HepG2 (cell line): ENCODE measurements around the gene NLRC4. TPM values are rescaled to one million over a fixed set of nuclear protein-coding genes. Genes with fewer than 3 reads are reported as not detected.

Experiments used
- ATAC-seq: fragments of 200-7000 bp; cut with Tn5 transposase; 3 replicates; pipeline ENCODE4 v1.9.1; 2020; ENCODE audit warnings: mild to moderate bottlenecking, moderate library complexity
- BruUV-seq: library from RNA; stranded (reverse); fragments of 400-500 nt; replicated peaks from 2 replicates; lab custom pipeline; 2021; lab: Mats Ljungman, UMichigan
- CTCF ChIA-PET: fragments of 300-600 bp; formaldehyde crosslinking; extraction: SDS; loops from one replicate; lab custom pipeline; 2021; ENCODE audit warnings: low total read pairs, inconsistent platforms, low intra/inter-chr PET ratio; lab: Yijun Ruan, JAX
- POLR2A ChIA-PET: fragments of 350-600 bp; sonication (Branson Sonifier 250); formaldehyde crosslinking; loops from one replicate; lab custom pipeline; 2020; ENCODE audit warnings: antibody characterized with exemption, inconsistent platforms; lab: Yijun Ruan, JAX
- DNase-seq: peaks from one replicate; pipeline ENCODE4 v3.0.0-alpha.2; 2015; ENCODE audit warnings: low spot score
- FAIRE-seq: peaks from 3 replicates; lab custom pipeline; 2011; peaks lifted over from hg19 to GRCh38; lab: Jason Lieb, UNC
- H2AFZ ChIP-seq: one replicate; pipeline ENCODE4 v1.6.1; 2011; ENCODE audit warnings: low read length, inconsistent platforms
- H3K27ac ChIP-seq: fragments of 300-600 bp; 3 replicates; pipeline ENCODE4 v1.8.0; 2011; ENCODE audit warnings: mixed run types, mild to moderate bottlenecking, mixed read lengths, low read length, inconsistent platforms; ENCODE audit not compliant: insufficient read depth; ENCODE audit errors: extremely low read length
- H3K27me3 ChIP-seq, 2 experiments: fragments of 200-600 bp in 1 of 2; 2 replicates in 1 of 2; 3 replicates in 1 of 2; pipeline versions ENCODE4 v1.6.0 to v1.8.0; 2011; ENCODE audit warnings: low read length in 2 of 2, mild to moderate bottlenecking in 2 of 2, moderate library complexity in 2 of 2, inconsistent platforms in 1 of 2; ENCODE audit not compliant: insufficient read depth in 2 of 2, control insufficient read depth in 1 of 2
- H3K36me3 ChIP-seq, 2 experiments: fragments of 200-600 bp in 1 of 2; replicated peaks in 1 of 2; 2 replicates in 1 of 2; 3 replicates in 1 of 2; pipeline versions ENCODE4 v1.5.1 to v1.8.0; 2011; ENCODE audit warnings: low read length in 2 of 2, inconsistent platforms in 1 of 2; ENCODE audit not compliant: insufficient read depth in 2 of 2, control insufficient read depth in 1 of 2
- H3K4me1 ChIP-seq: 2 replicates; pipeline ENCODE4 v1.5.1; 2012; ENCODE audit warnings: low read length, inconsistent platforms; ENCODE audit not compliant: insufficient read depth
- H3K4me2 ChIP-seq: 2 replicates; pipeline ENCODE4 v1.6.0; 2011; ENCODE audit warnings: low read depth, low read length, inconsistent platforms
- H3K4me3 ChIP-seq, 3 experiments: fragments of 200-600 bp in 1 of 3; sonication (generic), shearing (Covaris generic) in 1 of 3; replicated peaks in 1 of 3; 2 replicates each; pipeline ENCODE4 v1.5.1; 2011 to 2016; ENCODE audit warnings: low read length in 3 of 3, inconsistent platforms in 2 of 3, low read depth in 2 of 3, mild to moderate bottlenecking in 2 of 3, control low read depth in 1 of 3, mixed read lengths in 1 of 3; ENCODE audit not compliant: insufficient read depth in 1 of 3
- H3K79me2 ChIP-seq: one replicate; pipeline ENCODE4 v1.6.1; 2011; ENCODE audit warnings: low read length, inconsistent platforms; ENCODE audit not compliant: insufficient read depth
- H3K9ac ChIP-seq: 2 replicates; pipeline ENCODE4 v1.6.0; 2011; ENCODE audit warnings: mild to moderate bottlenecking, low read depth, low read length, inconsistent platforms; ENCODE audit not compliant: insufficient read depth
- H3K9me3 ChIP-seq: 2 replicates; pipeline ENCODE4 v1.5.1; 2012; ENCODE audit warnings: mild to moderate bottlenecking, low read length
- H4K20me1 ChIP-seq: 2 replicates; pipeline ENCODE4 v1.6.0; 2011; ENCODE audit warnings: inconsistent platforms, mild to moderate bottlenecking, low read length, moderate library complexity; ENCODE audit not compliant: insufficient read depth
- ATM ChIP-seq: fragments of 450-650 bp; IDR thresholded peaks from 2 replicates; pipeline ENCODE4 v1.7.1; 2017; ENCODE audit warnings: mild to moderate bottlenecking, borderline replicate concordance
- BCL3 ChIP-seq: sonication (generic); formaldehyde crosslinking; IDR thresholded peaks from 2 replicates; pipeline ENCODE4 v1.5.1; 2020; ENCODE audit warnings: mild to moderate bottlenecking, missing genetic modification reagents, moderate library complexity
- CSRNP2 ChIP-seq: sonication (generic); formaldehyde crosslinking; conservative IDR thresholded peaks from 2 replicates; pipeline ENCODE4 v1.8.0; 2022; ENCODE audit warnings: low read depth, missing genetic modification reagents
- MATR3 ChIP-seq: sonication (generic); formaldehyde crosslinking; IDR thresholded peaks from 2 replicates; pipeline ENCODE4 v1.4.0; 2020; ENCODE audit warnings: missing genetic modification reagents
- TSC22D2 ChIP-seq: sonication (generic); formaldehyde crosslinking; IDR thresholded peaks from 2 replicates; pipeline ENCODE4 v1.5.1; 2020; ENCODE audit warnings: missing genetic modification reagents, mild to moderate bottlenecking, borderline replicate concordance
- ZNF180 ChIP-seq: sonication (generic); formaldehyde crosslinking; IDR thresholded peaks from 2 replicates; pipeline ENCODE4 v1.4.0; 2020; ENCODE audit warnings: low read depth, missing genetic modification reagents, borderline replicate concordance
- ZNF234 ChIP-seq: sonication (generic); formaldehyde crosslinking; conservative IDR thresholded peaks from 2 replicates; pipeline ENCODE4 v1.5.1; 2020; ENCODE audit warnings: mild to moderate bottlenecking, missing genetic modification reagents
- ZNF30 ChIP-seq: sonication (generic); formaldehyde crosslinking; IDR thresholded peaks from 2 replicates; pipeline ENCODE4 v1.5.0; 2020; ENCODE audit warnings: mild to moderate bottlenecking, missing genetic modification reagents
- ZNF432 ChIP-seq: sonication (generic); formaldehyde crosslinking; IDR thresholded peaks from 2 replicates; pipeline ENCODE4 v1.5.0; 2020; ENCODE audit warnings: missing genetic modification reagents, mild to moderate bottlenecking, borderline replicate concordance
- ZNF629 ChIP-seq: sonication (generic); formaldehyde crosslinking; conservative IDR thresholded peaks from 2 replicates; pipeline ENCODE4 v1.5.0; 2020; ENCODE audit warnings: missing genetic modification reagents
- ZNF781 ChIP-seq: sonication (generic); formaldehyde crosslinking; IDR thresholded peaks from 2 replicates; pipeline ENCODE4 v1.5.1; 2020; ENCODE audit warnings: borderline replicate concordance, mild to moderate bottlenecking, missing genetic modification reagents; ENCODE audit errors: not compliant biosample characterization
- ZNF841 ChIP-seq: sonication (generic); formaldehyde crosslinking; IDR thresholded peaks from 2 replicates; pipeline ENCODE4 v1.8.1; 2023; ENCODE audit warnings: missing genetic modification reagents, borderline replicate concordance
- WGBS: methylation state at CpG from one replicate; pipeline ENCODE4 v1.1.6; 2017; ENCODE audit warnings: low lambda C conversion rate; 5-methylcytosine and 5-hydroxymethylcytosine counted together
- in situ Hi-C: cut with HindIII; loops from 2 replicates; pipeline ENCODE4 v1.10.0; 2017; ENCODE audit warnings: low pct_unique_long_range_greater_than_20kb; ENCODE audit not compliant: extremely low pct_ligation_motif_present
- intact Hi-C: fragments of 100-400 bp; cut with micrococcal nuclease; formaldehyde crosslinking; loops from one replicate; pipeline ENCODE4 v1.10.0; 2022; ENCODE audit not compliant: unreplicated experiment
- polyA plus RNA-seq, 8 experiments: library from polyadenylated mRNA; depleted of rRNA in 3 of 8; stranded (reverse) in 7 of 8; unstranded in 1 of 8; fragments of >200 nt; fragmentation: Illumina TruSeq in 4 of 8; extraction: Trizol in 4 of 8; gene quantifications; 2 replicates each; pipeline versions ENCODE4 v1.2.1 to v1.2.3, GENCODE V29; 2011 to 2016; ENCODE audit warnings: low read depth in 4 of 8, missing spikeins in 1 of 8, mixed read lengths in 1 of 8; ENCODE audit not compliant: insufficient read depth in 1 of 8
- total RNA-seq, 5 experiments: library from RNA; depleted of rRNA; stranded (reverse); fragments of >200 nt; fragmentation: Illumina TruSeq; extraction: Trizol; gene quantifications; 2 replicates each; pipeline ENCODE4 v1.2.3, GENCODE V29; 2016; ENCODE audit warnings: low read depth in 1 of 5

The NLRC4 gene
- total and polyA plus RNA-seq, 2 of the 13 experiments (the other 11 are each of a cell fraction or from before 2014, with no cell fraction given), result 0.15 to 0.29 TPM

DNA sequence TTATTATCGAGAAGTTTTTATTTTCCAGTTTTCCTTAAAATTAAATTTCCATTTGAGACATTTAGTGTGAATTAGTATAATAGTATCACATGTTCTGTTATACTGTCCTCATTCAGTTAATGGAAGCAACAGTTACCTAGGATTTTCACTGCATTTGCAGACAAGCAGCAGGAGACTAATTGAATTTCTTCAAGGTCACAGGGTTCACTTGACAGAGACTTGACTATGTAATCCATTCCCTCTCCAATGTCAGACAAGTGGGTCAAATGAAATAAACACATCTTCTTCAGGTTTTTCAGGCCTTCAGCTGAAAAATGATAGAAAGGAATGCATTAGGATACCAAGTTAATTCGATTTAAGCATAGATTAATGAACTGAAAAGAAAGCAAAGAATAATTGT, 26.7 kb downstream of the NLRC4 start:
- Histone ChIP-seq H3K4me1 (peaks cover under 1% of the 10 kb centered on the region; the same call in 1 of the 2 replicates), H3K27ac (no peak overlapping the region), H3K27me3 (no peaks in the 10 kb centered on the region), H2AFZ (no peak overlapping the region), H3K9ac (no peak overlapping the region), H3K36me3 (no peaks in the 10 kb centered on the region), H4K20me1 (no peaks in the 10 kb centered on the region), H3K4me3 (no peak overlapping the region), H3K9me3 (no peaks in the 10 kb centered on the region), H3K79me2 (no peaks in the 10 kb centered on the region), H3K4me2 (no peak overlapping the region)
- 63% methylated on average over 2 of the region's 2 CpGs for WGBS
- intact Hi-C loops (no loop called here), in situ Hi-C loops (no loop called here)
- BruUV-seq, result no TSS peak
- no peak for ATAC-seq
- TF ChIP-seq ZNF781 (CRISPR knock-in tag) (no peak), CSRNP2 (no peak)
- no peak for FAIRE-seq
- no peak for DNase-seq
- ChIA-PET CTCF (no interaction called here), POLR2A (no interaction called here)

GRCh38 chr2:32237488-32237887, 27.2 kb downstream of the NLRC4 start:
- no peak overlapping the region for H3K9ac ChIP-seq
- in situ Hi-C loops (no loop called here), intact Hi-C loops (no loop called here)
- ChIA-PET POLR2A (no interaction called here), CTCF (no interaction called here)
- no peaks in the 10 kb centered on the region for H3K9me3 ChIP-seq
- no TSS peak for BruUV-seq
- peaks cover 6% of the 10 kb centered on the region for H3K4me1 ChIP-seq
- no peak overlapping the region for H3K4me2 ChIP-seq
- no peak overlapping the region for H3K27ac ChIP-seq
- no peak for FAIRE-seq
- H3K27me3 ChIP-seq, result no peaks in the 10 kb centered on the region
- H3K79me2 ChIP-seq, result no peaks in the 10 kb centered on the region
- DNase-seq, result no peak
- TF ChIP-seq ZNF841 (CRISPR knock-in tag) (no peak), MATR3 (no peak), ZNF30 (CRISPR knock-in tag) (no peak), BCL3 (CRISPR knock-in tag) (no peak), ATM (no peak), ZNF432 (CRISPR knock-in tag) (no peak), TSC22D2 (CRISPR knock-in tag) (no peak), ZNF234 (CRISPR knock-in tag) (no peak), ZNF629 (CRISPR knock-in tag) (no peak), ZNF180 (CRISPR knock-in tag) (no peak)
- ATAC-seq, result no peak
- no peaks in the 10 kb centered on the region for H4K20me1 ChIP-seq
- H3K36me3 ChIP-seq, result no peaks in the 10 kb centered on the region
- WGBS, result 98% methylated on average over 2 of the region's 2 CpGs
- no peak overlapping the region for H2AFZ ChIP-seq
- H3K4me3 ChIP-seq, result no peak overlapping the region
